GM23338 (cell line): ENCODE data around the gene LRRC2. TPM values are rescaled to one million over a fixed set of nuclear protein-coding genes. Genes with fewer than 3 reads are reported as not detected.

Source experiments
- ATAC-seq: fragments of 200-7000 bp; cut with Tn5 transposase; 3 replicates; pipeline ENCODE4 v1.9.1; 2020
- DNase-seq: peaks from one replicate; pipeline ENCODE4 v3.0.0-alpha.2; 2015; ENCODE audit warnings: low spot score
- H2AFZ ChIP-seq: fragments of 200-600 bp; sonication (generic); 2 replicates; pipeline ENCODE4 v1.8.0; 2016; ENCODE audit warnings: antibody characterized with exemption, mild to moderate bottlenecking, moderate library complexity
- H3F3A ChIP-seq: fragments of 200-600 bp; sonication (generic); replicated peaks from 2 replicates; pipeline ENCODE4 v1.8.0; 2017; ENCODE audit warnings: antibody characterized with exemption, mixed run types, low read depth
- H3K27ac ChIP-seq: fragments of 200-600 bp; sonication (generic); 2 replicates; pipeline ENCODE4 v1.6.1; 2016; ENCODE audit warnings: low read depth
- H3K27me3 ChIP-seq: fragments of 200-600 bp; sonication (generic); 2 replicates; pipeline ENCODE4 v1.8.0; 2016; ENCODE audit warnings: mild to moderate bottlenecking, mixed run types, moderate library complexity; ENCODE audit not compliant: insufficient read depth
- H3K36me3 ChIP-seq: fragments of 200-600 bp; sonication (generic); 2 replicates; pipeline ENCODE4 v1.8.0; 2016; ENCODE audit warnings: mild to moderate bottlenecking; ENCODE audit not compliant: insufficient read depth
- H3K4me1 ChIP-seq: fragments of 200-600 bp; sonication (generic); 2 replicates; pipeline ENCODE4 v1.8.0; 2016; ENCODE audit warnings: mild to moderate bottlenecking, moderate library complexity; ENCODE audit not compliant: insufficient read depth
- H3K4me2 ChIP-seq: fragments of 200-600 bp; sonication (generic); 2 replicates; pipeline ENCODE4 v1.7.1; 2017; ENCODE audit warnings: mixed run types
- H3K4me3 ChIP-seq: fragments of 200-600 bp; sonication (generic); 2 replicates; pipeline ENCODE4 v1.6.1; 2016; ENCODE audit warnings: mixed run types
- H3K79me2 ChIP-seq: fragments of 200-600 bp; sonication (generic); replicated peaks from 2 replicates; pipeline ENCODE4 v1.8.0; 2017; ENCODE audit warnings: mild to moderate bottlenecking; ENCODE audit not compliant: insufficient read depth
- H3K9me2 ChIP-seq: fragments of 200-600 bp; sonication (generic); 2 replicates; pipeline ENCODE4 v1.8.0; 2017; ENCODE audit not compliant: insufficient read depth
- H4K20me1 ChIP-seq: fragments of 200-600 bp; sonication (generic); replicated peaks from 2 replicates; pipeline ENCODE4 v1.8.0; 2017; ENCODE audit warnings: mild to moderate bottlenecking; ENCODE audit not compliant: insufficient read depth
- H3K27ac Mint-ChIP-seq: 2 replicates; pipeline ENCODE4 v1.8.0; 2020; ENCODE audit warnings: inconsistent platforms, mild to moderate bottlenecking, moderate library complexity, mixed read lengths
- H3K27me3 Mint-ChIP-seq: 3 replicates; pipeline ENCODE4 v1.8.0; 2022; ENCODE audit warnings: low read depth, mild to moderate bottlenecking, moderate library complexity, mixed read lengths, inconsistent platforms; ENCODE audit not compliant: insufficient read depth, poor library complexity
- H3K36me3 Mint-ChIP-seq: 3 replicates; pipeline ENCODE4 v1.8.0; 2021; ENCODE audit warnings: low read depth, mild to moderate bottlenecking, inconsistent platforms, moderate library complexity, mixed read lengths
- H3K4me1 Mint-ChIP-seq: 3 replicates; pipeline ENCODE4 v1.8.0; 2020; ENCODE audit warnings: mild to moderate bottlenecking, inconsistent platforms, mixed read lengths
- H3K4me3 Mint-ChIP-seq: 3 replicates; pipeline ENCODE4 v1.8.0; 2021; ENCODE audit warnings: moderate library complexity, mild to moderate bottlenecking, inconsistent platforms, mixed read lengths
- H3K9me3 Mint-ChIP-seq: 3 replicates; pipeline ENCODE4 v1.8.0; 2020; ENCODE audit warnings: moderate library complexity, mild to moderate bottlenecking, inconsistent platforms, mixed read lengths
- CREB1 ChIP-seq: fragments of 250-450 bp; sonication (Bioruptor Pico); IDR thresholded peaks from 2 replicates; pipeline ENCODE4 v1.5.0; 2020; ENCODE audit warnings: low read depth, mild to moderate bottlenecking, moderate library complexity
- ETS1 ChIP-seq: IDR thresholded peaks from 2 replicates; pipeline ENCODE4 v1.6.1; 2016; ENCODE audit warnings: antibody characterized with exemption
- EZH2 ChIP-seq: fragments of 200-600 bp; sonication (generic); IDR thresholded peaks from one replicate; pipeline ENCODE4 v1.8.0; 2017; ENCODE audit warnings: antibody characterized with exemption, mild to moderate bottlenecking, low read depth; ENCODE audit not compliant: unreplicated experiment
- EZH2phosphoT487 ChIP-seq: fragments of 200-600 bp; sonication (generic); IDR thresholded peaks from one replicate; pipeline ENCODE4 v1.8.1; 2018; ENCODE audit warnings: antibody characterized with exemption; ENCODE audit not compliant: unreplicated experiment
- NANOG ChIP-seq: IDR thresholded peaks from 2 replicates; pipeline ENCODE4 v1.6.1; 2016; ENCODE audit warnings: antibody characterized with exemption, borderline replicate concordance
- POLR2AphosphoS5 ChIP-seq: IDR thresholded peaks from 2 replicates; pipeline ENCODE4 v1.6.1; 2016; ENCODE audit warnings: antibody characterized with exemption, low read depth
- REST ChIP-seq: IDR thresholded peaks from one replicate; pipeline ENCODE4 v1.6.1; 2018; ENCODE audit warnings: antibody characterized with exemption; ENCODE audit not compliant: unreplicated experiment
- ZNF114 ChIP-seq: fragments of 250-450 bp; sonication (Bioruptor Pico); IDR thresholded peaks from 2 replicates; pipeline ENCODE4 v1.5.0; 2020; ENCODE audit warnings: mild to moderate bottlenecking, moderate library complexity
- ZNF331 ChIP-seq: fragments of 250-450 bp; sonication (Bioruptor Pico); IDR thresholded peaks from 2 replicates; pipeline ENCODE4 v1.5.0; 2020; ENCODE audit warnings: low read depth, mild to moderate bottlenecking, moderate library complexity
- ZNF462 ChIP-seq: fragments of 250-450 bp; sonication (Bioruptor Pico); IDR thresholded peaks from 2 replicates; pipeline ENCODE4 v1.5.0; 2020; ENCODE audit warnings: mild to moderate bottlenecking, moderate library complexity
- polyA plus RNA-seq: library from polyadenylated mRNA; unstranded; fragments of >200 nt; fragmentation: Nextera tagmentation; extraction: Ambion mirVana; gene quantifications from 2 replicates; pipeline ENCODE4 v1.2.1, GENCODE V29; 2016
- total RNA-seq: library from RNA; depleted of rRNA; stranded (reverse); fragments of >200 nt; shearing (Covaris generic); gene quantifications from 2 replicates; pipeline ENCODE4 v1.2.3, GENCODE V29; 2014

The LRRC2 gene
- total and polyA plus RNA-seq, 2 experiments from 2014 or later, result 6.5 to 7.1 TPM

DNA sequence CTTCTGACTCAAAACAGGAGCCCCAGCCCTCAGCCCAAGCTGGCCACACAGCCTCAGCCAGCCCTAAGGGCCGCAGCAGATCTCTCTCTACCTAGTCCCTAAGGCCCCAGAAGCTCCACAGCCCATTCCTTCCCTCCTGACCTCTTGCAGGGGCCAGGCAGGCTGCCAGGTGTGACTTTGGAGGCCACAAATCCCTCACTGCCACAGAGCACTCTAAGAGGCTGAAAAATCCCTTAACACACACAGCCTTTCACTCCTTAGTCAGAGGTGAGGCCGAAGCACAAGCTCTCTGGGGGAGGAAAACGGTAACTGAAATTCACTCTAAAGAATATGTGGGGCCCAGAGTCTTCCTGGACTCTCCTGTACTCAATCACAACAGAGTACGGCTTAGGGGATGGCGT is 23.3 kb downstream of the LRRC2 start (continued):
- TF ChIP-seq REST (no peak), CREB1 (CRISPR knock-in tag) (no peak), EZH2 (no peak), ZNF114 (CRISPR knock-in tag) (no peak), ETS1 (no peak), EZH2phosphoT487 (no peak), NANOG (no peak)

DNA sequence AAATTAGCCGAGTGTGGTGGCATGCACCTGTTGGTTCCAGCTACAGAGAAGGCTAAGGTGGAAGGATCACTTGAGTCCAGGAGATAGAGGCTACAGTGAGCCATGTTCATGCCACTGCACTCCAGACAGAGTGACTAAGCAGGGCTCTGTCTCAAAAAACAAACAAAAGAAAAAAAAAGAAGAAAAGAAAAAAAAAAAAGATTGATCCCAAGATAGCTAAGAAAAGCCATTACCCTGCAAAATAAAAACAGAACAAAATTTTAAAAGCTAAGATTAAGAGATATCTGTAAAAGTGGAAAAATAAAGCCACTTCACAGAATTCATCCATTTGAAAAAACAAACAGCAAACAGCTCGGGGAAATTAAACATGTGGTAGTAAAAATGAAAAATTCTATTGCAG is 23.8 kb downstream of the LRRC2 start:
- no peak for ATAC-seq
- H3K36me3 ChIP-seq, result no peaks in the 10 kb centered on the region
- peaks cover 10% of the 10 kb centered on the region; the same call in 2 of the 3 replicates for H3K36me3 Mint-ChIP-seq
- TF ChIP-seq ZNF462 (CRISPR knock-in tag) (no peak), EZH2 (no peak), CREB1 (CRISPR knock-in tag) (no peak), ZNF331 (CRISPR knock-in tag) (no peak), POLR2AphosphoS5 (no peak), REST (no peak), ZNF114 (CRISPR knock-in tag) (no peak), NANOG (no peak)

More for the DNA sequence above, 23.8 kb downstream of the LRRC2 start:
- H3K9me2 ChIP-seq, result no peaks in the 10 kb centered on the region
- DNase-seq, result no peak
- no peak overlapping the region for H3K4me2 ChIP-seq
- no peaks in the 10 kb centered on the region for H3K27me3 ChIP-seq
- peaks cover 6% of the 10 kb centered on the region; the same call in 1 of the 2 replicates for H3F3A ChIP-seq
- peaks cover 23% of the 10 kb centered on the region for H3K27me3 Mint-ChIP-seq
- H3K4me1 ChIP-seq, result peaks cover 32% of the 10 kb centered on the region
- no peak overlapping the region for H2AFZ ChIP-seq
- no peak overlapping the region for H3K27ac ChIP-seq
- no peak overlapping the region for H3K4me3 ChIP-seq
- H3K79me2 ChIP-seq, result no peaks in the 10 kb centered on the region
- H3K4me3 Mint-ChIP-seq, result no peak overlapping the region
- H3K27ac Mint-ChIP-seq, result no peak overlapping the region; the same call in 1 of the 2 replicates
- H3K9me3 Mint-ChIP-seq, result peaks cover under 1% of the 10 kb centered on the region; the same call in 2 of the 3 replicates
- peaks cover 47% of the 10 kb centered on the region for H3K4me1 Mint-ChIP-seq
- no peaks in the 10 kb centered on the region for H4K20me1 ChIP-seq
